Measurements from ENCODE around the gene ANKS3.

The ANKS3 gene

GRCh38 chr16:4648917-4649316 lies 85.2 kb downstream of the ANKS3 start:
- no peak for TF ChIP-seq CTCF (IDR thresholded peaks at IDR 0.05; ENCODE audit: low read depth, low read length)
- TF ChIP-seq EZH2phosphoT487 (IDR thresholded peaks at IDR 0.05; ENCODE audit: low read depth): no peak
- Histone ChIP-seq H3K4me3 (ENCODE audit: low read length) (no peak overlapping the region), H3K9me3 (ENCODE audit: insufficient read depth, low read length) (no peaks in the 10 kb centered on the region), H3K36me3 (replicated peaks; ENCODE audit: low read depth, low read length) (peaks cover 10% of the 10 kb centered on the region), H2AFZ (ENCODE audit: low read depth, low read length) (no peak overlapping the region), H3K27me3 (ENCODE audit: low read depth, low read length) (no peaks in the 10 kb centered on the region), H3K4me1 (ENCODE audit: low read length) (peaks cover 6% of the 10 kb centered on the region), H3K4me2 (ENCODE audit: low read length) (no peak overlapping the region), H3K79me2 (ENCODE audit: low read length) (peaks cover 33% of the 10 kb centered on the region), H4K20me1 (ENCODE audit: insufficient read depth, low read length) (peaks cover 14% of the 10 kb centered on the region; the same call in 1 of the 2 replicates), H3K27ac (ENCODE audit: low read length) (no peak overlapping the region), H3K9ac (ENCODE audit: low read length) (no peak overlapping the region)

- Histone ChIP-seq H3K9ac (ENCODE audit: low read length) (no peak overlapping the region), H3K36me3 (replicated peaks; ENCODE audit: low read depth, low read length) (peaks cover 6% of the 10 kb centered on the region), H3K9me3 (ENCODE audit: insufficient read depth, low read length) (no peaks in the 10 kb centered on the region), H3K4me2 (ENCODE audit: low read length) (no peak overlapping the region), H3K4me3 (ENCODE audit: low read length) (no peak overlapping the region), H3K27ac (ENCODE audit: low read length) (no peak overlapping the region), H2AFZ (ENCODE audit: low read depth, low read length) (no peak overlapping the region), H3K27me3 (ENCODE audit: low read depth, low read length) (no peaks in the 10 kb centered on the region), H3K79me2 (ENCODE audit: low read length) (peaks cover 46% of the 10 kb centered on the region), H3K4me1 (ENCODE audit: low read length) (no peaks in the 10 kb centered on the region), H4K20me1 (ENCODE audit: insufficient read depth, low read length) (peaks cover 14% of the 10 kb centered on the region; the same call in 1 of the 2 replicates)
- TF ChIP-seq EZH2phosphoT487 (IDR thresholded peaks at IDR 0.05; ENCODE audit: low read depth): no peak
- TF ChIP-seq CTCF (IDR thresholded peaks at IDR 0.05; ENCODE audit: low read depth, low read length): no peak
These were observed 86.5 kb downstream of the ANKS3 start for GRCh38 chr16:4647644-4647980.

- peaks cover 6% of the 10 kb centered on the region for H3K36me3 ChIP-seq (replicated peaks; ENCODE audit: low read depth, low read length)
- H3K4me3 ChIP-seq (ENCODE audit: low read length): no peak overlapping the region
- H4K20me1 ChIP-seq (ENCODE audit: insufficient read depth, low read length): peaks cover 14% of the 10 kb centered on the region; the same call in 1 of the 2 replicates
These were observed 87.1 kb downstream of the ANKS3 start for GRCh38 chr16:4646773-4647643.

More at GRCh38 chr16:4646773-4647643, 87.1 kb downstream of the ANKS3 start:
- H3K9ac ChIP-seq (ENCODE audit: low read length): no peak overlapping the region
- H2AFZ ChIP-seq (ENCODE audit: low read depth, low read length): no peak overlapping the region
- no peaks in the 10 kb centered on the region for H3K9me3 ChIP-seq (ENCODE audit: insufficient read depth, low read length)
- H3K4me1 ChIP-seq (ENCODE audit: low read length): no peaks in the 10 kb centered on the region
- H3K79me2 ChIP-seq (ENCODE audit: low read length): peaks cover 48% of the 10 kb centered on the region
- no peaks in the 10 kb centered on the region for H3K27me3 ChIP-seq (ENCODE audit: low read depth, low read length)
- no peak overlapping the region for H3K27ac ChIP-seq (ENCODE audit: low read length)
- no peak overlapping the region for H3K4me2 ChIP-seq (ENCODE audit: low read length)
- TF ChIP-seq EZH2phosphoT487 (IDR thresholded peaks at IDR 0.05; ENCODE audit: low read depth): no peak
- TF ChIP-seq CTCF (IDR thresholded peaks at IDR 0.05; ENCODE audit: low read depth, low read length): no peak

Data from OCI-LY3 (cell line).